Measurements from ENCODE around the gene CPSF3.

GRCh38 chr2:9493478-9493877, 70.0 kb downstream of the CPSF3 start:
- TF ChIP-seq POLR2A (IDR thresholded peaks at IDR 0.05; ENCODE audit: extremely low read depth, insufficient read length) (no peak), MYC (IDR thresholded peaks at IDR 0.05; ENCODE audit: low read depth, low read length) (no peak)
- TF ChIP-seq, protein P1, sequence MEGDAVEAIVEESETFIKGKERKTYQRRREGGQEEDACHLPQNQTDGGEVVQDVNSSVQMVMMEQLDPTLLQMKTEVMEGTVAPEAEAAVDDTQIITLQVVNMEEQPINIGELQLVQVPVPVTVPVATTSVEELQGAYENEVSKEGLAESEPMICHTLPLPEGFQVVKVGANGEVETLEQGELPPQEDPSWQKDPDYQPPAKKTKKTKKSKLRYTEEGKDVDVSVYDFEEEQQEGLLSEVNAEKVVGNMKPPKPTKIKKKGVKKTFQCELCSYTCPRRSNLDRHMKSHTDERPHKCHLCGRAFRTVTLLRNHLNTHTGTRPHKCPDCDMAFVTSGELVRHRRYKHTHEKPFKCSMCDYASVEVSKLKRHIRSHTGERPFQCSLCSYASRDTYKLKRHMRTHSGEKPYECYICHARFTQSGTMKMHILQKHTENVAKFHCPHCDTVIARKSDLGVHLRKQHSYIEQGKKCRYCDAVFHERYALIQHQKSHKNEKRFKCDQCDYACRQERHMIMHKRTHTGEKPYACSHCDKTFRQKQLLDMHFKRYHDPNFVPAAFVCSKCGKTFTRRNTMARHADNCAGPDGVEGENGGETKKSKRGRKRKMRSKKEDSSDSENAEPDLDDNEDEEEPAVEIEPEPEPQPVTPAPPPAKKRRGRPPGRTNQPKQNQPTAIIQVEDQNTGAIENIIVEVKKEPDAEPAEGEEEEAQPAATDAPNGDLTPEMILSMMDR (IDR thresholded peaks at IDR 0.05; ENCODE audit: low read depth, low read length): no peak
- TF ChIP-seq, protein P2, sequence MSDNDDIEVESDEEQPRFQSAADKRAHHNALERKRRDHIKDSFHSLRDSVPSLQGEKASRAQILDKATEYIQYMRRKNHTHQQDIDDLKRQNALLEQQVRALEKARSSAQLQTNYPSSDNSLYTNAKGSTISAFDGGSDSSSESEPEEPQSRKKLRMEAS (IDR thresholded peaks at IDR 0.05; ENCODE audit: low read depth, low read length): no peak

Data from NB4 (cell line).